H9 (cell line): ENCODE data around the gene XRRA1. TPM values are rescaled to one million over a fixed set of nuclear protein-coding genes. Genes with fewer than 3 reads are reported as not detected.

Experiments
- DNase-seq: peaks from one replicate; pipeline ENCODE4 v3.0.0-alpha.2; 2017
- H2AFZ ChIP-seq: one replicate; pipeline ENCODE4 v1.6.1; 2013; ENCODE audit warnings: mild to moderate bottlenecking, low read length, control low read depth, moderate library complexity
- H2AK5ac ChIP-seq: 2 replicates; pipeline ENCODE4 v1.6.1; 2013; ENCODE audit warnings: low read length, control low read depth, mixed read lengths; ENCODE audit not compliant: insufficient read length
- H2BK120ac ChIP-seq: one replicate; pipeline ENCODE4 v1.6.1; 2013; ENCODE audit warnings: low read depth, mild to moderate bottlenecking, low read length, control low read depth, inconsistent platforms; ENCODE audit not compliant: poor library complexity, severe bottlenecking
- H2BK12ac ChIP-seq: 2 replicates; pipeline ENCODE4 v1.6.1; 2013; ENCODE audit warnings: low read length, control low read depth, mixed read lengths, low read depth; ENCODE audit not compliant: insufficient read length
- H2BK15ac ChIP-seq: 2 replicates; pipeline ENCODE4 v1.6.1; 2013; ENCODE audit warnings: low read depth, low read length, control low read depth
- H2BK20ac ChIP-seq: one replicate; pipeline ENCODE4 v1.6.1; 2013; ENCODE audit warnings: low read depth, mild to moderate bottlenecking, low read length, control low read depth, inconsistent platforms; ENCODE audit not compliant: poor library complexity, severe bottlenecking
- H2BK5ac ChIP-seq: 2 replicates; pipeline ENCODE4 v1.6.1; 2013; ENCODE audit warnings: low read length, control low read depth, mixed read lengths; ENCODE audit not compliant: insufficient read length
- H3K14ac ChIP-seq: 2 replicates; pipeline ENCODE4 v1.6.1; 2013; ENCODE audit warnings: low read length, control low read depth; ENCODE audit not compliant: insufficient read depth
- H3K18ac ChIP-seq: 2 replicates; pipeline ENCODE4 v1.6.1; 2013; ENCODE audit warnings: low read depth, mild to moderate bottlenecking, mixed read lengths, low read length, control low read depth; ENCODE audit not compliant: insufficient read length
- H3K23ac ChIP-seq: 2 replicates; pipeline ENCODE4 v1.6.1; 2013; ENCODE audit warnings: low read length, control low read depth, mixed read lengths, low read depth; ENCODE audit not compliant: insufficient read length
- H3K23me2 ChIP-seq: 2 replicates; pipeline ENCODE4 v1.6.1; 2013; ENCODE audit warnings: low read depth, mild to moderate bottlenecking, mixed read lengths, low read length, control low read depth; ENCODE audit not compliant: insufficient read length, poor library complexity, severe bottlenecking
- H3K27ac ChIP-seq: 2 replicates; pipeline ENCODE4 v1.5.1; 2013; ENCODE audit warnings: low read length, control low read depth, mixed read lengths, low read depth; ENCODE audit not compliant: insufficient read length
- H3K27me3 ChIP-seq: 2 replicates; pipeline ENCODE4 v1.6.1; 2013; ENCODE audit warnings: low read length, control low read depth, inconsistent platforms; ENCODE audit not compliant: insufficient read depth
- H3K4ac ChIP-seq: 2 replicates; pipeline ENCODE4 v1.6.1; 2013; ENCODE audit warnings: low read depth, mild to moderate bottlenecking, control low read depth, inconsistent platforms, low read length, moderate library complexity
- H3K4me1 ChIP-seq: 2 replicates; pipeline ENCODE4 v1.6.1; 2013; ENCODE audit warnings: low read length, control low read depth, inconsistent platforms; ENCODE audit not compliant: insufficient read depth
- H3K4me2 ChIP-seq: 2 replicates; pipeline ENCODE4 v1.6.1; 2013; ENCODE audit warnings: low read length, control low read depth, mixed read lengths; ENCODE audit not compliant: insufficient read length, insufficient read depth
- H3K56ac ChIP-seq: 2 replicates; pipeline ENCODE4 v1.6.1; 2013; ENCODE audit warnings: low read depth, mild to moderate bottlenecking, mixed read lengths, low read length, control low read depth; ENCODE audit not compliant: insufficient read length
- H3K79me1 ChIP-seq: 2 replicates; pipeline ENCODE4 v1.6.1; 2013; ENCODE audit warnings: low read depth, mild to moderate bottlenecking, moderate library complexity, low read length, control low read depth, inconsistent platforms; ENCODE audit not compliant: insufficient read depth, poor library complexity, severe bottlenecking
- H3K79me2 ChIP-seq: 2 replicates; pipeline ENCODE4 v1.6.1; 2013; ENCODE audit warnings: low read length, control low read depth, inconsistent platforms; ENCODE audit not compliant: insufficient read depth
- H3K9ac ChIP-seq: 2 replicates; pipeline ENCODE4 v1.6.1; 2013; ENCODE audit warnings: low read length, control low read depth, mixed read lengths; ENCODE audit not compliant: insufficient read length; ENCODE audit errors: extremely low read depth
- H3K9me3 ChIP-seq: one replicate; pipeline ENCODE4 v1.6.1; 2013; ENCODE audit warnings: low read depth, low read length, inconsistent platforms; ENCODE audit not compliant: control insufficient read depth
- H3T11ph ChIP-seq: one replicate; pipeline ENCODE4 v1.6.1; 2013; ENCODE audit warnings: mild to moderate bottlenecking, low read length, control low read depth, inconsistent platforms
- H4K20me1 ChIP-seq: one replicate; pipeline ENCODE4 v1.6.1; 2013; ENCODE audit not compliant: control insufficient read depth, insufficient read length, insufficient read depth
- H4K5ac ChIP-seq: 2 replicates; pipeline ENCODE4 v1.6.1; 2013; ENCODE audit warnings: low read depth, mild to moderate bottlenecking, mixed read lengths, low read length, control low read depth; ENCODE audit not compliant: insufficient read length
- H4K8ac ChIP-seq: replicated peaks from 2 replicates; pipeline ENCODE4 v1.6.1; 2013; ENCODE audit warnings: low read length, control low read depth, mixed read lengths, low read depth; ENCODE audit not compliant: insufficient read length
- H4K91ac ChIP-seq: 2 replicates; pipeline ENCODE4 v1.6.1; 2013; ENCODE audit warnings: low read depth, mild to moderate bottlenecking, moderate library complexity, mixed read lengths, low read length, control low read depth; ENCODE audit not compliant: insufficient read length
- H3K27ac Mint-ChIP-seq, 3 experiments: 2 replicates in 2 of 3; 3 replicates in 1 of 3; pipeline ENCODE4 v1.8.0; 2020 to 2021; ENCODE audit warnings: mixed read lengths in 3 of 3, mild to moderate bottlenecking in 1 of 3, moderate library complexity in 1 of 3
- H3K27me3 Mint-ChIP-seq: 2 replicates; pipeline ENCODE4 v1.8.0; 2021; ENCODE audit warnings: low read depth, mild to moderate bottlenecking, moderate library complexity, mixed read lengths
- H3K36me3 Mint-ChIP-seq, 3 experiments: 2 replicates in 2 of 3; 3 replicates in 1 of 3; pipeline ENCODE4 v1.8.0; 2020 to 2021; ENCODE audit warnings: low read depth in 3 of 3, mixed read lengths in 3 of 3; ENCODE audit not compliant: insufficient read depth in 1 of 3
- H3K4me1 Mint-ChIP-seq, 2 experiments: 2 replicates each; pipeline ENCODE4 v1.8.0; 2020; ENCODE audit warnings: mixed read lengths in 2 of 2
- H3K4me3 Mint-ChIP-seq, 2 experiments: 2 replicates in 1 of 2; 3 replicates in 1 of 2; pipeline ENCODE4 v1.8.0; 2020 to 2021; ENCODE audit warnings: mild to moderate bottlenecking in 2 of 2, mixed read lengths in 2 of 2, moderate library complexity in 1 of 2
- H3K9me3 Mint-ChIP-seq, 2 experiments: 2 replicates in 1 of 2; 3 replicates in 1 of 2; pipeline ENCODE4 v1.8.0; 2020; ENCODE audit warnings: mild to moderate bottlenecking in 2 of 2, mixed read lengths in 2 of 2, moderate library complexity in 1 of 2
- CTCF ChIP-seq: fragments of 200-600 bp; sonication (generic); conservative IDR thresholded peaks from 3 replicates; pipeline ENCODE4 v1.8.0; 2021; ENCODE audit warnings: antibody characterized with exemption, mild to moderate bottlenecking
- WGBS: extraction: QIAGEN DNeasy Blood & Tissue Kit; methylation state at CpG from one replicate; pipeline ENCODE4 v1.1.7; 2013; ENCODE audit warnings: missing lambda C conversion rate, low lambda C conversion rate, mixed read lengths; ENCODE audit not compliant: insufficient read length; ENCODE audit errors: extremely low coverage; 5-methylcytosine and 5-hydroxymethylcytosine counted together
- total RNA-seq: library from RNA; stranded (reverse); gene quantifications from 2 replicates; pipeline ENCODE4 v1.2.1, GENCODE V29; 2021

Gene XRRA1
- total RNA-seq, 1 experiment from 2014 or later: 4.5 TPM

DNA sequence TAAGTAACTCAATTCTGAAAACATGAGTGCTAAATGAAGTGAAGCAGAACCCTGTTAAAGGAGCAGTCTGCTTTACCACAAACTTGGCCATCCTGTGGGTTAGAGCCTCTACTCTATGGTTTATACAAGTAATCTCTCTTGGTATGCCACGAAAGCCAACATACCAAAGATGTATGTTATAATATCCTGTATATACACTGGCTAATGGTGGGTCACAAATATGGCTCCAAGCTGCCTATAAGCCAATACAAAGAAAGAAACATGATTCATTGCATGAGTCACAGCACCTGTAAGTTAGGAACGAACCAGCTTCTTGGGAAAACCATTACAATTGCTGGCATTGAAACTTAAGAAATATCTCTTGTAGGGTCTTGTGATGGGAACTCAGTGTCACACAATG lies 16.1 kb downstream of the XRRA1 start:
- no peaks in the 10 kb centered on the region for H3K4me1 Mint-ChIP-seq
- no peak overlapping the region for H2AFZ ChIP-seq

More for the DNA sequence above, 16.1 kb downstream of the XRRA1 start:
- H2BK120ac ChIP-seq: no peak overlapping the region
- no peaks in the 10 kb centered on the region for H3K79me2 ChIP-seq
- Mint-ChIP-seq H3K9me3 (no peaks in the 10 kb centered on the region), H3K4me3 (no peak overlapping the region), H3K27me3 (no peaks in the 10 kb centered on the region; the same call in 1 of the 2 replicates), H3K36me3 (peaks cover 0 to 19% (median 0%) of the 10 kb centered on the region in 3 experiments; a peak in 4 of 7 replicates), H3K27ac (no peak overlapping the region)
- no peak overlapping the region for H2BK15ac ChIP-seq
- no peaks in the 10 kb centered on the region for H3K9me3 ChIP-seq
- no CpG with 5 or more reads among the region's 2 CpGs for WGBS
- H2BK20ac ChIP-seq: no peak overlapping the region
- no peak for TF ChIP-seq CTCF
- no peak overlapping the region for H4K91ac ChIP-seq
- H4K20me1 ChIP-seq: no peaks in the 10 kb centered on the region
- no peak overlapping the region for H4K5ac ChIP-seq
- H4K8ac ChIP-seq: no peak overlapping the region
- no peak overlapping the region for H3K4me2 ChIP-seq
- DNase-seq: no peak
- no peak overlapping the region for H2BK12ac ChIP-seq
- no peaks in the 10 kb centered on the region for H3K23me2 ChIP-seq
- no peak overlapping the region for H3T11ph ChIP-seq
- H3K4me1 ChIP-seq: no peaks in the 10 kb centered on the region
- H2AK5ac ChIP-seq: no peak overlapping the region
- H3K27me3 ChIP-seq: no peaks in the 10 kb centered on the region
- H3K23ac ChIP-seq: no peak overlapping the region
- no peaks in the 10 kb centered on the region for H3K79me1 ChIP-seq
- no peak overlapping the region for H3K4ac ChIP-seq
- no peak overlapping the region for H3K56ac ChIP-seq
- H3K27ac ChIP-seq: no peak overlapping the region
- no peak overlapping the region for H2BK5ac ChIP-seq
- H3K18ac ChIP-seq: no peak overlapping the region
- H3K14ac ChIP-seq: no peak overlapping the region
- no peak overlapping the region for H3K9ac ChIP-seq
